Stimulated activated CD4-positive, alpha-beta T cell treated with anti-CD3 and anti-CD28 coated beads, Interleukin-15, amount 100 ng/mL, for 1 hour (primary cell): ENCODE results near the gene ZNF318.
A peak's percentile ranks its signal among the peaks of the same experiment; 100 is the strongest.
"Not testable (repeated sequence)": the region's sequence is repeated elsewhere in the genome, so short reads cannot be mapped to it uniquely, and the experiment has no call there.

ENCODE experiments used
- DNase-seq, 2 donors: peaks; one replicate each; pipeline ENCODE4 v3.0.0-alpha.2; 2020; ENCODE audit warnings: low read depth in 1 of 2, low spot score in 1 of 2

Gene ZNF318, protein sequence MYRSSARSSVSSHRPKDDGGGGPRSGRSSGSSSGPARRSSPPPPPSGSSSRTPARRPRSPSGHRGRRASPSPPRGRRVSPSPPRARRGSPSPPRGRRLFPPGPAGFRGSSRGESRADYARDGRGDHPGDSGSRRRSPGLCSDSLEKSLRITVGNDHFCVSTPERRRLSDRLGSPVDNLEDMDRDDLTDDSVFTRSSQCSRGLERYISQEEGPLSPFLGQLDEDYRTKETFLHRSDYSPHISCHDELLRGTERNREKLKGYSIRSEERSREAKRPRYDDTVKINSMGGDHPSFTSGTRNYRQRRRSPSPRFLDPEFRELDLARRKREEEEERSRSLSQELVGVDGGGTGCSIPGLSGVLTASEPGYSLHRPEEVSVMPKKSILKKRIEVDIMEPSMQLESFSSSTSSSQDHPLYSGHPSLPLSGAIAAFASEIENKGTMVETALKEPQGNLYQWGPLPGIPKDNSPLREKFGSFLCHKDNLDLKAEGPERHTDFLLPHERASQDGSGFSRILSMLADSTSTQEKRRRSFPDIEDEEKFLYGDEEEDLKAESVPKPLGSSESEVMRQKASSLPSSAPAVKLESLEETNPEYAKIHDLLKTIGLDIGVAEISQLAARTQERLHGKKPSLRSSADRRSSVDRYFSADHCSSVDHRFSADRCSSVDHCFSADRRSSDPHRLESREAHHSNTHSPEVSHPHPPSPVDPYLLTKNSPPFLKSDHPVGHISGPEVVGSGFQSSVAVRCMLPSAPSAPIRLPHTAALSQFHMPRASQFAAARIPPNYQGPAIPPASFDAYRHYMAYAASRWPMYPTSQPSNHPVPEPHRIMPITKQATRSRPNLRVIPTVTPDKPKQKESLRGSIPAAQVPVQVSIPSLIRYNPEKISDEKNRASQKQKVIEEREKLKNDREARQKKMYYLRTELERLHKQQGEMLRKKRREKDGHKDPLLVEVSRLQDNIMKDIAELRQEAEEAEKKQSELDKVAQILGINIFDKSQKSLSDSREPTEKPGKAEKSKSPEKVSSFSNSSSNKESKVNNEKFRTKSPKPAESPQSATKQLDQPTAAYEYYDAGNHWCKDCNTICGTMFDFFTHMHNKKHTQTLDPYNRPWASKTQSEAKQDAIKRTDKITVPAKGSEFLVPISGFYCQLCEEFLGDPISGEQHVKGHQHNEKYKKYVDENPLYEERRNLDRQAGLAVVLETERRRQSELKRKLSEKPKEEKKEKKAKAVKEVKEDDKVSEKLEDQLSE (N-terminal part only)

DNA sequence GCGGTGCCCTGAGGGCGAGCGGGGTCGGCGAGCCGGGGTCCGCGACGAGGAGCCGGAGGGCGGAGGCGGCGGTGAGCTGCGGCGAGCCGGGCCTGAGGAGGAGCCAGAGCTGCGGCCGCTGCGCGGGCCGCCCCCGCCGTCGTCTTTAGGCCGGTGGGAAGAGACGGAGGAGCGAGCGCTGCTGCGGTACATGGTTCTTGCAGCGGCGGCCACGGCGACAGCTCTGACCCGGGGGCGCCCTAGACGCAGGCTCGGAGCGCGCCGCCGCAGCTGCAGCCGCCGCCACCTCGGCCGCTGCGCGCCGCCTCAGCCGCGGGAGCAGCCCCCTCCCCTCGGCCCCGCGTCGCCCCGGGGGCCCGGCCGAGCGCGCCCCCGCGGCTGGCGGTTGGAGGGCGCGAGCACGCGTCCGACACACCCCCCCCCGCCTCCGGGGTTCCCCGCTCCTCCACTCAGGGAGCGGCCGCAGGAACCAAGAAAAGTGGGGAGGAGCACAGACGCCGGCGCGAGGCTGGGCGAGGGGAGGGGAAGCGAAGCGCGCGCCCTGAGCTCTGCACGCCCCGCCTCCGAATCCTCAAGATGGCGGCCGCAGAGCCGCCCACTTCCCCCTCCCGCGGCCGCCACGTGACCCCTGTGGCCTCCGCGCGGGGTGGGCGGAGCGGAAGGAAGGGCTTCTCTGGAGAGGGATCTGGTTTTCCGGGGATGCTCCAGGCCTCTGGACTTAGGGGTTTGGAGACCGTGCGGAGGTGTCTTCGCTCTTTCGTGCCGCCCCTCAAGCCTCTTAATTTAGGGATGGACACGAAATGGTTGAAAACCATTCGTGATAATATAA, at the start of gene ZNF318:
Gene ZNF318, minus strand, starts transcription at position 474 of the 829 bp plus-strand sequence. Its CDS starts 282 bp downstream, at position 192.
- peak; percentile 88 to 90 for DNase-seq

DNA sequence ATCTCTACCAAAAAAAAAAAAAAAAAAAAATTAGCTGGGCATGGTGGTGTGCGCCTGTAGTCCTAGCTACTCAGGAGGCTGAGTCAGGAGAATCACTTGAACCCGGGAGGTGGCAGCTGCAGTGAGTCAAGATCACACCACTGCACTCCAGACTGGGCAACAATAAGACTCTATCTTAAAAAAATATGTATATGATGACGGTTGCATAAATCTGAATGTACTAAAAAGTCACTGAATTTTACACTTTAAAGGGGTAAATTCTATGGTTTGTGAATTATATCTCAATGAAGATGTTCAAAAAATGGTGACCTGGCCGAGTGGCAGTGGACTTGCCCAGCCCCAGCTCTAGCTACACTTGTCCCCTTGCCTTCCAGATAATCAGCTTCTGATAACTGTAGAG, 47.5 kb upstream of the ZNF318 start:
- DNase-seq = no peak

DNA sequence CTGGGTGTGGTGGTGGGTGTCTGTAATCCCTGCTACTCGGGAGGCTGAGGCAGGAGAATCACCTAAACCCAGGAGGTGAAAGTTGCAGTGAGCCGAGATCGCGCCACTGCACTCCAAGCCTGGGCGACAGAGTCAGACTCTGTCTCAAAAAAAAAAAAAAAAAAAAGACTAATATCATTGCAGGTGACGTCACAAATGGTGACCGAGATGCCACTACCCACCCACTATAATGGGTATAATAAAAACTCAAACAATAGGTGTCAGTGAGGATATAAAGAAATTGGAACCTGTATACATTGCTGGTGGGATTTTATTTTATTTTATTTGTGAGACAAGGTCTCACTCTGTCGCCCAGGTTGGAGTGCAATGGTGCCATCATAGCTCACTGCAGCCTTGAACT, 45.8 kb upstream of the ZNF318 start:
- not testable (repeated sequence) for DNase-seq

DNA sequence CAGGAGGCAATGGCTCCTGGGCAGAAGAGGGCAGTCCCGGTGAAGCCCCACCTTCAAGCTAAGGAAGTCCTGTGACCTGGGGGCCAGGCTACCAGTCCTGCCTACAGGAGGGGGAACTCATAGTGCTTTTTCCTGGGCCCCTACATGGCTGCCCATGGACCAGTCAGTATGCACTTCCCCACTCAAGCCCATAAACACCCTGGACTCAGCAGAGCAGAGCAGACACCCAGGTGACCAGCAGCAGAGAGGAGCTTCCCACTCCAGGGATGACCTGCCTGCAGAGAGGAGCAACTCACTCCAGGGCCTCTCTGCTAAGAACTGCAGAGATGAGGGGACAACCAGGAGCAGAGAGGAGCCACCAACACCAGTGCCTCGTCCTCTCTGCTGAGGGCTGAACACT, 43.6 kb upstream of the ZNF318 start:
- no peak for DNase-seq

DNA sequence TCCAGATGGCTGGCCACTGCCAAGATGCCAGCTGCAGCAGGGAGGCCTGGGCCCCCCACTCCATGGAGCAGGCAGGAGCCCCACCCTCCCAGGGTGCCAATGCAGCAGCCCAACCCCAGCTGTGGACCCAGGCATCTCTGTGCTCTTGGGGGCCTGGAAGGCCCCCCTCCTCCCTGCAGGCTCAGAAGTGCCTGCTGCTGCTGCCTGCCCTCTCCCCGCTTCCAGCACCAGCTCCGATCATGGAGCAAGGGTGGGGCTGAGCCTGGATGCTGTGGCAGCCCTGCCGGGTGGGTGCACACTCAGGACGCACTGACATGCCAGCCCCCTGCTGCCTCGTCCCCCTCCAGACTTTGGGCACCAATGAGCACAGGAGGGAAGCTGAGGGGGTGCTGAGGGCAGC, 43.1 kb upstream of the ZNF318 start:
- DNase-seq = no peak

DNA sequence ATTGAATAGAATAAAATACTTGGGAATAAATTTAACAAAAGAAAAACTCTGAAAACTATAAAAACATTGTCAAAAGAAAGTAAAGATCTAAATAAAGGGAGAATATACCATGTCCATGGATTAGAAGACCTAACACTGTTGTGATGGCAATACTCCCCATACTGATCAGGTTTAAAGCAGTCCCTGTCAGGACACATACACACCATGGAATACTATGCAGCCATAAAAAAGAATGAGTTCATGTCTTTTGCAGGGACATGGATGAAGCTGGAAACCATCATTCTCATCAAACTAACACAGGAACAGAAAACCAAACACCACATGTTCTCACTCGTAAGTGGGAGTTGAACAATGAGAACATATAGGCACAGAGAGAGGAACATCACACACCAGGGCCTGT, 41.3 kb upstream of the ZNF318 start:
- DNase-seq = not testable (repeated sequence)

DNA sequence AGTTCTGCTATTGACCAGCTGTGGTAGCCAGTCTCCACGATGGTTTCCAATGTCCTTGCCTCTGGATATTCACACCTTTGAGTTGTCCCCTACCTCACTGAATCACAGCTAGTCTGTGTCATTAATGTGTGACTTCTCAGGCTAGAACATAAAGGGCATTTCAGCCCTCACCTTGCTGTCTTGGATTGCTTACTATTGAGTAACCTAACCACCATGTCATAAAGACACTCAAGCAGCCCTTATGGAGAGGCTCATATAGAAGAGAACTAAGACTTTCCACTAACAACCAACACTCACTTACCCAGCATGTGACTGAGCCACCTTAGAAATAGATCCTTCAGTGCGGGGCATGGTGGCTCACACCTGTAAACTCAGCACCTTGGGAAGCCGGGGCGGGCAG, 38.8 kb upstream of the ZNF318 start:
- DNase-seq = no peak

DNA sequence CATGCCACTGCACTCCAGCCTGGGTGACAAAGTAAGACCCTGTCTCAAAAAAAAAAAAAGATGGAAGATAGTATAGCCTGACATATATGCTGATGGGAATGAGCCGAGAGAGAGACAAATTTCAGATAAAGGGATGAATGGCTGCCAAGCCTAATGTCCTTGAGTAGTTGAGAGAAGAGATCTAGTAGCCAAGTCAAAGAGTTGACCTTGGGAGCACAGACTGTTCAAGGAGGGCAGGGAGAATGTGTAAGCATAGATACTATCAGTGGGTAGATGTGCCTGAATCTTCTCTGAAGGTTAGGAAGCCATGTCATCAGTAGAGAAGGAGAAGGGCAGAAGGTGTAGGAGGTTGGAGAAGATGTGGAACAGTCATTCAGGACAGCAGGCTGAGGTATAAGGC, 37.8 kb upstream of the ZNF318 start:
- no peak for DNase-seq

DNA sequence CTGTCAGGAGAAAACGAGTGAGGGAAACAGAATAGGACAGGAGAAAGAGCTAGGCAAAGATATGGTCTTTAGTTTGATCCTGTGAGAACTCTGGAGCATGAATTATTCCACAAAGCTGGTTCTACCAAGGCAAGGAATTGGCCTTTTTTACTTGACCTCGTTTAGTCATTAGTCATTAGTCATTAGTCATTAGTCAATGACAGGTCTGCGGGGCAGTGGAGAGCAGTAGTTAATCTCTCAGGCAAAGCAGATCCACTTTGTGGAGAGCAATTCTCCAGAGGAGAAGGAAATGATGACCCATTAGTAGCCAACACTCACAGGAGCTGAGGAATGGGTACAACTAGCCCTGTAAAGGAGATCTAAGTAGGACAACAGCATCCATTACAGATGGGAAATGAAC, 35.9 kb upstream of the ZNF318 start:
- DNase-seq = no peak

DNA sequence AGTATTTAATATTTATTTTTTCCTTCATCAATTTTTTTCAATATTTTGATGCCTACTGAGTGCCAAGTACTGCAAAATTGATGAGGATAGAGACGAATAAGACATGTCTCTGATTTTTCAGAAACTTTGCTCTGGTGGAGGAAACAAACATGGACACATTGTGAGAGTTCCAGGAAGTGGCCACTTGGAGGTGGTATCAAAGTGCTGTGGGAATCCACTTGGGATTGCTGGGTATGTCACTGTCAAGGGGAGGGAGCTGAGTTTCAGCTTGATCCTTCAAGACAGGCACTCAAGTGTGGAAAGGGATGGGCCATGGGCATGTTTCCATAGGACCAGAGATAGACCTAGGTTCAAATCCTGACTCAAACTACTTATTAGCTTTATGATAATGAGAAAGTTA, 33.4 kb upstream of the ZNF318 start:
- DNase-seq = no peak

DNA sequence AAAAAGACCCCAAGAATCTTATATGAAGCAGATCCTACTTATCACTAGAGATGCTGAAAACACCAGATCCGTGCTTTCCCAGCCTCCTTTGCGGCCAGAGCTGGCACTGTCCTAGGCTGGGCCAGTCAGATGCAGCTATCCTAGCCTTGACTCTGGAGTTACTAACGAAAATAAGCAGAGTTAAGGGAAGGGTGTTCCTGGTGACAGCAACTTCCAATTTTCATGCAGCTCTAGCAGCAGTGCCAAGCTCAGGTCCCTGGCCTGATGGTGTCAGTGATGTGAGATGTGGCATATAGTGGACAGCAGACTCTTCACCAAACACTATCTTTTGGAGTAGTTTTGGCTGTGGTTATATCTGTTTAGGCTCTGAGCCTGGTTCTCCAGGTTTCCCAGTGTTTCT, 32.3 kb upstream of the ZNF318 start:
- no peak for DNase-seq

DNA sequence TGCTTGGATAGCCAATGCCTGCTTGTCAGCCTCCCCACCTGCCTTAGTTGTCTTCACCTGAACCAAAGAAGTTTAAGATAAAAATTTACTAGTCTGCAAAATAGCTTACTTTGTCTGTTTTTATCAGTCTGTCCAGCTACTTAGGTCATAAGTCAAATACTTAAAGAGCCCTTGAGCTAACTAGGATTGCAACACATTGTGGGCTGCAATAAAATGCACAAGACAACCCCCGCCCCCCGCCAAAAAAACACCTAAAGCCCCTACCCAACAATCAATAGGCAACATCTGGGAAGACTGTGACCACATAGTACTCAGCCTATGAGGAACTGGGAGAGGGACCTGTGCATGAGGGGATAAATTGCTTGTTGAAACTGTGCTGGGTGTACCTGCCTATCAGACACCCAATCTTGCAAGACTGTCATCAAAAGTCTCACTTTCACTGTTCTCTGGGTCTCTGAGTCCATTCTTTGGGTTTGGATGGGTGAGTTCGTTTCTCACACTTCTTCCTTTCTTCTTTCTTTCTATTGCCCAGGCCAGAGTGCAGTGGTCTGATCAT, 30.6 kb upstream of the ZNF318 start:
- DNase-seq = no peak

DNA sequence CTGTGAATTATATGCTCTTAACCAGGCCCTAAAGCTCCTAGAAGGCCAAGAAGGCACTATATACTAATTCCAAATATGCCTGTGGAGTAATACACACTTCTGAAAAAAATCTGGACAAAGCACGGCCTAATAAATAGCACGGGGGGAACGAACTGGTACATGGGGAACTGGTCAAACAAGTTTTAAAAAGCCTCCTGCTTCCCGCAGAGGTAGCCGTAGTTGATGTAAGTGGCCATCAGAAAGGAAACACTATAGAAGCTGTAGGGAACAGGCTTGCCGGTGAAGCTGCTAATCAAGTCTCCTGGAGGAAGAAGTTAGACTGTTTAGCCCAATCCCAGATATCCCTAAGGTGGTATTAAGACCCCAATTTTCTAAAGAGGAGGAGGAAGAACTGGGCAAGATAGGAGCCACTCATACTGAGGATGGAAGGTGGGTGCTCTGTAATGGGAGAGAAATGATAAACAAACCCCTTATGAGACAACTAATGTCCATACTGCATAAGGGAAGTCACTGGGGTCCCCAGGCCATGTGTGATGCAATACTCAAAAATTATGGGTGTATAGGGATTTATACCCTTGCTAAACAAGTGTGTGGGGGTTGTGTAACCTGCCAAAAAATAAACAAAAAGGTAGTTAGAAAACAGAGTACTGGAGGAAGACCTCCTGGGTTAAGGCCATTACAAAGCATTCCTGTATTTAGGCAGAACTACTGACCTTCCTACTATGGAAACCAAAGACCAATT, 27.1 kb upstream of the ZNF318 start:
- DNase-seq = no peak

DNA sequence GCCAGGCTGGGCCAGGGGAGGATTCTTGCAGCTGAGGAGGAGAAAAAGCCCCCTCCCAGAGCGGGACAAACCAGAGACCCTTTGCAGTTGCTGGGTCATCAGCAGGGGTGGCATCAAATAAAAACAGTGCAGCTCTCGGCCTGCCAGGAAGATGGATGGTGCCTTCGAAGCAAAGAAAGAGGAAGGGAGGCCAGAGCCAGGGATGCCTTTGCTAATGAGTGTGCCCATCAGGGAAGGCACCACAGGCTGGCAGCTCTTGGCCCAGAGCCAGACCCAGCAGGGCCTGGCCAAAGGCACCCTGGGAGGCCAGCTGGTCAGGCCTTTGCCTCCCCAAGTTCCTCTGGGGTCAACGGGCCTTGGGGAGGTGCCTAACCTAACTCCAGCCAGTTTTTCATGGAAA, 26.3 kb upstream of the ZNF318 start:
- no peak for DNase-seq

DNA sequence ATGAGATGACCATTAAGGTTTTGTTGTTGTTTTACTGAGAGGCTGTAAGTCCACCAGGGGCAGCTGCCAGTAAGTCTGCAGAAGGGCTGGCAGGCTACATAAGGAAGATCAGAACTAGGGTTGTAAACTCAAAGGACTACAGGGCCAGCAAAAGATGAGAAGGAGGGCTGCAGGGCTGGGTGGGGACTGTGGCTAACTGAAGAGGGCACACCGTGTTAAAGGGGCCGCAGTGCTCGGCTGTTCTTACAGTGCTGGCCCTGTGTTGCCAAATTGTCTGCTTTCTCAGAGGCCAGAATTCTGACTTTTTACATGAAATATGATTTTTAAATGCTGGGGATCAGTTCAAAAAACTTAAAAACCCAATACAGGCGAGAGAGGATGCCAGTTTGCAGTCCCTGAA, 25.5 kb upstream of the ZNF318 start:
- no peak for DNase-seq

DNA sequence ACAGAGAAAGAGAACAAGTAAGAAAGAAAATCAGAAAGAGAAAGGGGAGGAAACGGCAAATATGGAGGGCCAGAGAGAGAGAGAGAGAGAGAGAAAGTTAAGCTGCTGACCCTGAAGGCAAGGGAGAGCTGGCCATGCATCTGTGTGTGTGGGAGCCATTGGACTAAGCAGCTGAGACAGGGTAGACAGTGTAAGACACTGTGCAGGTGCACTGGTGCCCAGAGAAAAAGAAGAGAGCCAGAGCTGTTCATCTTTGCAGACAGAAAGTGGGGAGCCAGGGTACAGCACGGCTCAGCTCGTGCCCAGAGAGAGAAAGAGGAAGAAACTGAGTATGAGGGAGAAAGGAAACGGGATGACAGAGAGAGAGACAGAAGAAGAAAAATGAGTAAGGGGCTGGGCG, 24.2 kb upstream of the ZNF318 start:
- no peak for DNase-seq

DNA sequence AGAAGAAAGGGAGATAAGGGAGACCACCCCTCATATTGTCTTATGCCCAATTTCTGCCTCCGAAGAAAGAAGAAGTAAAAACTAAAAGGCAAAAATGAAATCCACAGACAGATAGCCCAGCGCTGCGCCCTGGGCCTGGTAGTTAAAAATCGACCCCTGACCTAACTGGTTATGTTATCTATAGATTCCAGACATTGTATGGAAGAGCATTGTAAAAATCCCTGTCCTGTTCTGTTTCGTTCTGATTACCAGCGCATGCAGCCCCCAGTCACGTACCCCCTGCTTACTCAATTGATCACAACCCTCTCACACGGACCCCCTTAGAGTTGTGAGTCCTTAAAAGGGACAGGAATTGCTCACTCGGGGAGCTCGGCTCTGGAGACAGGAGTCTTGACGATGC, 23.7 kb upstream of the ZNF318 start:
- not testable (repeated sequence) for DNase-seq

DNA sequence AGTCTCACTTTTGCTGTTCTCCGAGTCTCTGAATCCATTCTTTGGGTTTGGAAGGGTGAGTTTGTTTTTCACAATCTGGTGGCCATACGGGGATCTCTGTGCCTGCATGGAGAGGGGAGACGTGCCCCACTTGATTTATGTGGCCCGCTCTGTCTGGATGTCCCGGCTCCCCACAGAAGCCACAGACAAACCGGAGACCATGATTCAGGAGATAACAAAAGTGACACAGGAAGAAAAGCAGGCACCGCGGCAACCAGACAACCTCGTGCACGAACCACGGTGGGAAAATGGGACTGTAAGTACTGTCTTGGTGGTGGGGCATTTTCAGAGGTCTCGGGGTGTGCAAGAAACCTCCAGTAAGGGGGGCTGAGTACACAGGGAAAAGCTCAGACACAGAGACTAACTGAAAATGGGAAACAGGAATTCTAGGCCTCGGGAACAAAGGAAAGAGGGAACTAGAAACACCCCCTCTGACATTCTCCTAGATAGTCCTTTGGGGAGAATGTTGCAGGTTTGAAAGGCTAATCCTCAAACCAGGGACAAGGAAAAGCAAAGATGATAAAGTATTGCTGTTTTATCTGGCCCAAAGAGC, 22.1 kb upstream of the ZNF318 start:
- no peak for DNase-seq

DNA sequence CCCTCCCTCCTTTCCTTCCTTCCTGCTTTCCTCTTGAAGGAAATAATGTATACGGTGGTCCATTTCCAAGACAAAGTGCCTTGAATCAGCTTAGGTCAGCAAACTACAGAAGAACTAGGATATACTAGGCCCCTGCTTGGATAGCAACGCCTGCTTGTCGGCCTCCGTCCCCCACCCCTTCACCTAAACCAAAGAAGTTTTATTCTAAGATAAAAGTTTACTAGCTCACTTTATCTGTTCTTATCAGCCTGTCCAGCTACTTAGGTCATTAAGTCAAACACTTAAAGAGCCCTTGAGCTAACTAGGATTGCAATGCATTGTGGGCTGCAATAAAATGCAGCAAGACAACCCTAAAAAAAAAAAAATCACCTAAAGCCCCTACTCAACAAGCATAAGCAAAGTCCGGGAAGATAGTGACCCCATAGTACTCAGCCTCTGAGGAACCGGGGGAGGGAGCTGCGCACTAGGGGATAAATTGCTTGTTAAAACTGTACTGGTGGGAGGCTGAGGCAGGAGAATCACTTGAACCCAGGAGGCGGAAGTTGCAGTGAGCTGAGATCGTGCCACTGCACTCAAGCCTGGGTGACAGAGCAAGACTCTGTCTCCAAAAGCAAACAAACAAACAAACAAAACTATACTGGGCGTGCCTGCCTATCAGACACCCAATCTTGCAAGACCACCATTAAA, 21.4 kb upstream of the ZNF318 start:
- not testable (repeated sequence) for DNase-seq
